Esophagus muscularis mucosa (tissue), 4 donors: ENCODE results near the gene HIF1AN.

Source experiments
- CTCF ChIP-seq, 3 experiments: fragments of 200-600 bp in 2 of 3; fragments of 450-650 bp in 1 of 3; sonication (generic) in 2 of 3; IDR thresholded peaks; one replicate each; pipeline ENCODE4 v1.5.1; 2017 to 2019; ENCODE audit warnings: antibody characterized with exemption in 3 of 3, mild to moderate bottlenecking in 2 of 3, moderate library complexity in 1 of 3
- EP300 ChIP-seq: sonication (generic); formaldehyde crosslinking; IDR thresholded peaks from one replicate; pipeline ENCODE4 v1.6.1; 2017; ENCODE audit warnings: antibody characterized with exemption
- POLR2A ChIP-seq: fragments of 450-650 bp; IDR thresholded peaks from one replicate; pipeline ENCODE4 v1.6.1; 2017; ENCODE audit warnings: antibody characterized with exemption, moderate library complexity, mild to moderate bottlenecking, low read depth
- POLR2AphosphoS5 ChIP-seq, 2 donors: sonication (generic); formaldehyde crosslinking; IDR thresholded peaks; one replicate each; pipeline ENCODE4 v1.6.1; 2017; ENCODE audit warnings: antibody characterized with exemption in 2 of 2

- TF ChIP-seq CTCF (IDR thresholded peaks at IDR 0.05) (no peak), POLR2A (no peak), EP300 (no peak), POLR2AphosphoS5 (IDR thresholded peaks at IDR 0.05) (no peak)
These were observed 4.0 kb upstream of the HIF1AN start for GRCh38 chr10:100531761-100532160.
